ENCODE data around the gene CCL2.

Gene CCL2

DNA sequence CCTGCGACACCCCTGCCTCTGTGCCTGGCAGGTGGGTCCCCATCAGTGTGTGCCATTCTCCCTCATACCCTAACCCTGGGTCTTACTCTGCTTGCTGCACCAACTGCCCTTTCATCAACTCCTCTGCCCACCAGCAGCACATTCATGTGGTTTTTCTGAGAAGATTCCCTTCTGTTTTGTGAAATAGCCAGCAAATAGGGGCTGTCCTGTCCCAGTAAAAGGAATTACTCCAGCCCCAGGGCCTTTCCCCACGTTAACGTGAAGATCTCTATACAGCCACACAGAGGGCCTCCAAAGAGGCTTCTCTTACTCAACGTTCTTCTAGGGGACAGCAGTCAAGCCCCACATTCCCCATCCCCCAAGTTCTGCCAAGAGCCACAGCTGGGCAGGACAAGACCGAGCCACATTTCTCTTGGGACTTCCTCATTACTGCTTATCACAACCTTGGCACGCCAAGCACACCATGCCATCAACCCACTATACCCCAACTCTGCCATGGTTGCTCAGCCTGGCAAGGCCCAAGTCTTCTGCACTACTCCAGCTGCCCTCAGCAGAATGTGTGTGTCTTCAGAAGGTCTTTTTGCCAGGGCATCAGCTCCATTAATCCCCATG, 18.7 kb upstream of the CCL2 start:
- TF ChIP-seq, protein P1, sequence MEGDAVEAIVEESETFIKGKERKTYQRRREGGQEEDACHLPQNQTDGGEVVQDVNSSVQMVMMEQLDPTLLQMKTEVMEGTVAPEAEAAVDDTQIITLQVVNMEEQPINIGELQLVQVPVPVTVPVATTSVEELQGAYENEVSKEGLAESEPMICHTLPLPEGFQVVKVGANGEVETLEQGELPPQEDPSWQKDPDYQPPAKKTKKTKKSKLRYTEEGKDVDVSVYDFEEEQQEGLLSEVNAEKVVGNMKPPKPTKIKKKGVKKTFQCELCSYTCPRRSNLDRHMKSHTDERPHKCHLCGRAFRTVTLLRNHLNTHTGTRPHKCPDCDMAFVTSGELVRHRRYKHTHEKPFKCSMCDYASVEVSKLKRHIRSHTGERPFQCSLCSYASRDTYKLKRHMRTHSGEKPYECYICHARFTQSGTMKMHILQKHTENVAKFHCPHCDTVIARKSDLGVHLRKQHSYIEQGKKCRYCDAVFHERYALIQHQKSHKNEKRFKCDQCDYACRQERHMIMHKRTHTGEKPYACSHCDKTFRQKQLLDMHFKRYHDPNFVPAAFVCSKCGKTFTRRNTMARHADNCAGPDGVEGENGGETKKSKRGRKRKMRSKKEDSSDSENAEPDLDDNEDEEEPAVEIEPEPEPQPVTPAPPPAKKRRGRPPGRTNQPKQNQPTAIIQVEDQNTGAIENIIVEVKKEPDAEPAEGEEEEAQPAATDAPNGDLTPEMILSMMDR (IDR thresholded peaks at IDR 0.05; ENCODE audit: insufficient read depth, low read depth, low read length, missing control alignments) = no peak
- H3K4me3 ChIP-seq (ENCODE audit: low read length) = no peak overlapping the region

DNA sequence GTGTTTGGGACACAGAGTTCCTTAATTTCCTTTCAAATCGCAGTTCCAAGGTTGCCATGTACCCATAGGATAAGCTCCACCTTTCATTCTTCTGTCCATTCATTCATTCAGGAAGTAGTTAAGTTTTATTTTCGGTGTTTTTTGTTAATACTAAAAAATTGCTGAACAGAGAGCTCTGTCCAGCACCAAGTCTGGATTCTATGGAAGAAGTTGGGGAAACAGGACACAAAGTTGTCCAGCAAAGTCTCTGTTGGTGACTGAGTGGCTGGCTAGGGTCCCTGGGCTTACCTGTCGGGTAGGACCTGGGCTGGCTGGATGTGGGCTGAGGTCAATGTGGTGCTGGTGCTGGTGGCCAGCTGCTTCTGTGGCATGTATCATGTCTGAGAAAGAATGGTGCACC, 17.6 kb upstream of the CCL2 start:
- TF ChIP-seq, protein P1 (IDR thresholded peaks at IDR 0.05; ENCODE audit: insufficient read depth, low read depth, low read length, missing control alignments) = no peak
- DNase-seq (ENCODE audit: low read depth) = no peak
- H3K4me3 ChIP-seq (ENCODE audit: low read length) = no peak overlapping the region

More for the DNA sequence above, 18.7 kb upstream of the CCL2 start:
- no peak for DNase-seq (ENCODE audit: low read depth)

DNA sequence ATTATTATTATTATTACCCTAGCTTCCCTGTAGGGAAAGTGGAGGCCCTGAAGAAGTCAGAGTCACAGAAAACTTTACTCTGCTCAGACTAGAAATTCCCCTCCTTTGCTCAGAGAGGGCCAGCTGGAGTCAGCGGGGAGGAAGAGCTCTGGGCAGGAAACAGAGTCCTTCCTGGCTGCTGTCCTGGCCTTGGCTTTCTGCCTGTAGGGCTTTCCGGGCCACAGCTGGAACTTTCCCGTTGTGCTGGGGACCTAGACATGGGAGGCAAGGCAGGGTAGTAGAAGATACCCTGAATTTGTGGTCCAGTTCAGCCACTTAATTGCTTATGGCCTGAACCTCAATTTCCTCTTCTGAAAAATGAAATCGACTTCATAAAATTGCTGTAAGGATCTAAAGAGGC, 14.0 kb upstream of the CCL2 start:
- no peak for DNase-seq (ENCODE audit: low read depth)
- no peak overlapping the region for H3K4me3 ChIP-seq (ENCODE audit: low read length)
- TF ChIP-seq, protein P1 (IDR thresholded peaks at IDR 0.05; ENCODE audit: insufficient read depth, low read depth, low read length, missing control alignments) = no peak

DNA sequence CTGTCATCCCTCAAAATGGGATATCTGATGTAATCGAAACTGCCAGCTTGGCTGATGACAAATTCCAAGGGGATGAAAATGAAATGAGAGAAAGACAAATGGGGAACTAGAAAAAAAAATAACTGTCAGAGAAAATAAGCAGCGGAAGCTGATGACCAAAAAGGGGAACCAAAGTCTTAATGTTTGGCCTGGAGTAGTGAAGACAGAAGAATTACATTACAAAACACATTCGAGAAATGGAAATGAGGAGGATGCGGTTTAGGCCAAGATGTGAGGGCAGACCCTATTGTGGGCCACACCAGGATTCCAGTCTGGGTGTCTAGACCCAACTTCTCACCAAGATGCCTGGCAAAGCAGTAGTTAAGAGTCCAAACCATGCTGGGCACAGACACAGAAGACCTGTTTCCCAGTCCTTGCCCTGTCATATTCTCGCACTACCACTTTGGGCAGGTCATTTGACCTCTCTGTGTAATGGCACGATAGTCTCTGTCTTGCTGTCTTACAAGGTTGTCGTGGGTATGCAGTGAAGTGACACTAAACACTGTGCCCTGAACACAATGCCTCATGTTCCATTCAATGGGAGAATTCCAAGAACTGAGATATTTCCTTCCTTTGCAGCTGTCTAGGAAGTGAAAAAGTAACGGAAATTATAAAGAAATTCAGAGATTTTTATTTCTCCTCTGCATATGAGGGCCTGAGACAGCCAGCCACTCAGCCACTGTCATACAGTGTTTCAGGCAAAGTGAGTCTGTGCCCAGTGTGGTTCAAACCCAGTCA, 12.3 kb upstream of the CCL2 start:
- H3K4me3 ChIP-seq (ENCODE audit: low read length) = no peak overlapping the region
- no peak for DNase-seq (ENCODE audit: low read depth)
- TF ChIP-seq, protein P1 (IDR thresholded peaks at IDR 0.05; ENCODE audit: insufficient read depth, low read depth, low read length, missing control alignments) = no peak

DNA sequence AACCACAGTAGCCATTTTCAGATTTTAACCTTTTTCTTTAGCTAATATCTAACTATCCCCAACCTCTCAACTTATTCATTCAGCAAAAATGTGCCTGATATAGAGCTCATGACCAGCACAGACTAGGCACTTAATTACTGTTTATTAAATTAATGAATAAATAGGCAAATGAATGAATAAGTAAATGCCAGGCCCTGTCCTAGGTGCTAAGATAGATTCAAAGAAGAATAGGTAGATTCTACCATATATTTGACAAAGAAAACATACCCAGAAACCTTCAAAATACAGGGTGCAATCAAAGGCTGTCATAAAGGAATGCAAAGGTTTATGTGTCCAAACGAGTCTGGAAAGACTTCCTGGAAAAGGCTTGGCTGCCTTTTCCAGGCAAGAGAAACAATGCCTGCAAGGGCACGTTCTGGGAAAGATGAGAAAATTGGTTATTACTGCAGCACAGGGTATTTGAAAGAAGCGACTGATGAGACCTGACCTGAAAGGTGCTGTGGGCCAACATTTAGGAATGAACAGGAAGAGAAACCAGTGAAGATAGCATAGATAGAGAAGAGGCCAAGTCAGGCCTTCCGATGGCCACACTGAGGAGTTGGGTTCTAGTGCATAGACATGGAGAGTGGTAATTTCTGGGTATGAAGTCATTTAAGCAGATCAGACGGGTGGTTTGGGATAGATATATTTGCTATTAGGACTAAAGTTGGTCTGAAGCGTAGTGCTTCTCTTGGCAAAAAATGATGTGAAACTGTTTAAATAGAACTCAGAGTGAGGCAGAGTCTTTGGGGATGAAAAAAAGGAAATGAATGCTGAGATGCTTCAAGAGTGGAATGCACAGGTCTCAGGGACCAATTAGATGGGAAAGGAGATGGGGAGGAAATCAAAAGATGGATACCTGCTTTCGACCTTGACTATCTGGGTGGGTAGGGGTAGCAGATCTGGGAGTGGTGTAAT, 11.4 kb upstream of the CCL2 start:
- no peak overlapping the region for H3K4me3 ChIP-seq (ENCODE audit: low read length)
- TF ChIP-seq, protein P1 (IDR thresholded peaks at IDR 0.05; ENCODE audit: insufficient read depth, low read depth, low read length, missing control alignments) = no peak
- no peak for DNase-seq (ENCODE audit: low read depth)

DNA sequence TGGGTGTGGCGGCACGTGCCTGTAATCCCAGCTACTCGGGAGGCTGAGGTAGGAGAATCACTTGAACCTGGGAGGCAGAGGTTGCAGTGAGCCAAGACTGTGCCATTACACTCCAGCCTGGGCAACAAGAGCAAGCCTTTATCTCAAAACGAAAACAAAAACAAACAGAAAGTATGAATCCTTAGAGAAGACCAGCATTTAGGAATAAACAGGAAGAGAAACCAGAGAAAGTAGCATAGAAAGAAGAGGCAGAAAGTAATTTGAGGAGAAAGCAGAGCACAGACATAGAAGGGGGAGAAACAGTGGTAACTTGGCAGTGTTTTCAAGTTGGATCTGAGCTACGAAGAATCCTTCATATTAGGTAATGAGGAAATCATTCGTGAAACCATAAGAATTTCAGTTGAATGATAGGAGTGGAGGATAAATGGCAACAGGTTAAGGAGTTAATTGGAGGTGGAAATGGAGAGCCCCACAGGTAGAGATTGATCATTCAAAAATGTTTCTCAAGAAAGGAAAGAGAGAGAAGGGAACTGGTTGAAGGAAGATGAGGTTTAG, 9.7 kb upstream of the CCL2 start:
- TF ChIP-seq, protein P1 (IDR thresholded peaks at IDR 0.05; ENCODE audit: insufficient read depth, low read depth, low read length, missing control alignments) = no peak
- DNase-seq (ENCODE audit: low read depth) = no peak
- H3K4me3 ChIP-seq (ENCODE audit: low read length) = no peak overlapping the region

Measured in epithelial cell of esophagus (primary cell).